CD4-positive, alpha-beta memory T cell (primary cell): ENCODE results near the gene SETX. TPM values are rescaled to one million over a fixed set of nuclear protein-coding genes. Genes with fewer than 3 reads are reported as not detected.

Experiments
- CTCF ChIA-PET: fragments of 350-600 bp; sonication (Branson Sonifier 250); formaldehyde crosslinking; loops from one replicate; lab custom pipeline; 2021; ENCODE audit warnings: inconsistent platforms; ENCODE audit not compliant: partially characterized antibody; lab: Charles Lee
- POLR2A ChIA-PET: fragments of 350-600 bp; sonication (Branson Sonifier 250); formaldehyde crosslinking; loops from one replicate; lab custom pipeline; 2021; ENCODE audit not compliant: partially characterized antibody; lab: Charles Lee
- DNase-seq, 5 donors: peaks; one replicate each; pipeline versions ENCODE4 v3.0.0 to v3.0.0-alpha.2; 2020 to 2022; ENCODE audit warnings: mixed read lengths in 1 of 5
- H3K27ac ChIP-seq: one replicate; pipeline ENCODE4 v1.7.0; 2013; ENCODE audit warnings: low read depth, low read length
- H3K27me3 ChIP-seq: 2 replicates; pipeline ENCODE4 v1.7.0; 2013; ENCODE audit warnings: mild to moderate bottlenecking, low read length, moderate library complexity; ENCODE audit not compliant: insufficient read depth
- H3K36me3 ChIP-seq: 2 replicates; pipeline ENCODE4 v1.7.0; 2013; ENCODE audit warnings: mild to moderate bottlenecking, low read length, moderate library complexity; ENCODE audit not compliant: insufficient read depth
- H3K4me1 ChIP-seq: 2 replicates; pipeline ENCODE4 v1.7.0; 2013; ENCODE audit warnings: mild to moderate bottlenecking, low read length, moderate library complexity; ENCODE audit not compliant: insufficient read depth
- H3K4me3 ChIP-seq, 2 donors: one replicate each; pipeline ENCODE4 v1.7.0; 2013; ENCODE audit warnings: low read length in 2 of 2, mild to moderate bottlenecking in 1 of 2
- H3K9me3 ChIP-seq, 2 donors: one replicate each; pipeline ENCODE4 v1.7.0; 2013; ENCODE audit warnings: low read length in 2 of 2, control low read depth in 1 of 2; ENCODE audit not compliant: control insufficient read depth in 1 of 2
- H3K27ac Mint-ChIP-seq, 7 donors: one replicate each; pipeline ENCODE4 v1.8.0; 2020 to 2021; ENCODE audit warnings: mixed read lengths in 7 of 7, mild to moderate bottlenecking in 6 of 7, inconsistent platforms in 3 of 7, moderate library complexity in 3 of 7
- H3K27me3 Mint-ChIP-seq, 2 donors: one replicate each; pipeline ENCODE4 v1.8.0; 2020 to 2021; ENCODE audit warnings: mixed read lengths in 2 of 2
- H3K36me3 Mint-ChIP-seq, 2 donors: one replicate each; pipeline ENCODE4 v1.8.0; 2020 to 2021; ENCODE audit warnings: mixed read lengths in 2 of 2, inconsistent platforms in 1 of 2, mild to moderate bottlenecking in 1 of 2
- H3K4me1 Mint-ChIP-seq, 4 donors: one replicate each; pipeline ENCODE4 v1.8.0; 2020 to 2021; ENCODE audit warnings: mixed read lengths in 4 of 4, mild to moderate bottlenecking in 1 of 4
- H3K4me3 Mint-ChIP-seq, 8 donors: one replicate each; pipeline ENCODE4 v1.8.0; 2020 to 2021; ENCODE audit warnings: mixed read lengths in 8 of 8, mild to moderate bottlenecking in 7 of 8, moderate library complexity in 6 of 8, inconsistent platforms in 3 of 8
- H3K9me3 Mint-ChIP-seq, 8 donors: one replicate each; pipeline ENCODE4 v1.8.0; 2020 to 2021; ENCODE audit warnings: mixed read lengths in 8 of 8, mild to moderate bottlenecking in 5 of 8, inconsistent platforms in 3 of 8, moderate library complexity in 1 of 8
- intact Hi-C: fragments of 100-400 bp; cut with micrococcal nuclease; formaldehyde crosslinking; loops from one replicate; pipeline ENCODE4 v1.15.1; 2023
- polyA plus RNA-seq, 2 donors: library from polyadenylated mRNA; unstranded; fragments of 300-500 nt; fragmentation: Illumina TruSeq; gene quantifications; one replicate each; pipeline ENCODE4 v1.2.3, GENCODE V29; 2021
- total RNA-seq, 2 experiments: library from RNA; stranded (reverse); gene quantifications; one replicate each; pipeline ENCODE4 v1.2.3, GENCODE V29; 2021

The SETX gene
- total and polyA plus RNA-seq, 4 experiments from 2014 or later, result 10.1 to 94.3 (median 65.3) TPM

DNA sequence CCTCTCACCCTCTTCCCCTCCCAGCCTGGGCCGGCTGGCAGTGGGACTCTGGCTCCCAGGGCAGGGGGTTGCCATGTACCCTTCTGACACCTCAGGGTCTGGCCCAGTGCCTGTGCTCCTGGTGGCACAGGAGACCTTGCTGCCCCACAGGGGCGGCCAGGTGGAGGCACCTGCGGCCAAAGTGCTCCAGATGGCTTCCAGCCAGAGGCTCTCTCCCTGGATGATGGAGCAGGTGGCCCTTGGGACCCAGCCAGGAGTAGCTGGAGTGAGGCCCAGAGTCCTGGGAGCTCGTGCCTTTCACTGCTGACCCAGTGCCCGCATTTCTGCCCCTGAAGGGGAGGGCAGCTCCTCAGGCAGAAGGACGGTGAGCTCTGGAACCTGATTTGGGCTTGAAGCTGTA, 105.7 kb downstream of the SETX start:
- Histone ChIP-seq H3K27ac (no peak overlapping the region), H3K4me1 (no peaks in the 10 kb centered on the region), H3K9me3 (no peaks in the 10 kb centered on the region), H3K4me3 (no peak overlapping the region), H3K36me3 (no peaks in the 10 kb centered on the region), H3K27me3 (no peaks in the 10 kb centered on the region)
- intact Hi-C loops, result no loop called here
- ChIA-PET CTCF (interaction anchor here (0.7 to 1.7 kb wide), 4 partner anchors 10 to 486 kb away, joined by 3 to 6 read pairs (median 4); no protein-coding TSS in a partner anchor), POLR2A (no interaction called here)
- no peak for DNase-seq
- no peak overlapping the region for H3K27ac Mint-ChIP-seq
- peaks cover 0 to 2% (median 0%) of the 10 kb centered on the region in 8 donors for H3K9me3 Mint-ChIP-seq
- no peak overlapping the region for H3K4me3 Mint-ChIP-seq
- H3K4me1 Mint-ChIP-seq, result no peaks in the 10 kb centered on the region
- H3K36me3 Mint-ChIP-seq, result no peaks in the 10 kb centered on the region
- H3K27me3 Mint-ChIP-seq, result peaks cover 3 to 4% of the 10 kb centered on the region in 2 donors

DNA sequence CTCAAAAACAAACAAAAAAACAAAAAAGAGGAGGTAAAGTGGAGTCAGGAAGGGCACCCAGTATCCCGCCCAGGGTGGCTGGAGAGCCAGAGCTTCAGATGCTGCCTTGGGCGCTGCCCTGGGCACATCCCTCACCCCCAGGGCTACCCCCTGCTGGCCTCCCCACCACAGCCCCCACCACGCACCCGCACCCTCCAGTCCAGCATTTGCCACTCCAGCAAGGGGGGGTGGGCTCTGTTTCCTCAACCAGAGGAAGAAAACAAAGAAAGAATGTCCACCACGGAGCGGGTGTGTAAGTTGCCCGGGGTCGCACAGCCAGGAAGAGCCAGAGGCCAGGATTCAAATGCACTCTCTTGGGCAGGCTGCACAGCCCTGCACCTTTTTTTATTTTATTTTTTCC, 106.8 kb downstream of the SETX start:
- H3K4me1 Mint-ChIP-seq, result no peaks in the 10 kb centered on the region
- H3K27ac ChIP-seq, result no peak overlapping the region

DNA sequence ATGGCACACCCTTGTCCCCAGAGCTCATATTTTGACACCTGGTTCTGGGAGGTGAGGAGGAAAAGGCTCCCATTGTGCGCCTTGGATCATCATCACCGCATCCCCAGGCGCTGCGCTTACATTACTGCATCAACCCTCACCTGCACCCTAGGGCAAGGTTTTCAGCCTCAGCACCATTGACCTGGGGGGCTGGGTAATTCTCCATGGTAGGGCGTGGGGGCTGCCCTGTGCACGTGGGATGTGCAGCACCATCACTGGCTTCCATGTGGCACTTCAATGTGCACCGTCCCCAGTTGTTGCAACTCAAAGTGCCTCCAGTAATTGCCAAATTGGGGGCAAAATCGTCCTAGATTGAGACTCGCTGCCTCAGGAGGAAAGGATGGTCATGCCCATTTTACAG, 109.3 kb downstream of the SETX start:
- Mint-ChIP-seq H3K9me3 (peaks cover 0 to 2% (median 0%) of the 10 kb centered on the region in 8 donors), H3K4me3 (no peak overlapping the region), H3K27me3 (peaks cover 3 to 6% of the 10 kb centered on the region in 2 donors), H3K4me1 (peaks cover 3 to 16% (median 7%) of the 10 kb centered on the region in 4 donors), H3K36me3 (peaks cover 0 to 6% of the 10 kb centered on the region in 2 donors), H3K27ac (no peak overlapping the region)
- Histone ChIP-seq H3K27ac (no peak overlapping the region), H3K4me3 (no peak overlapping the region), H3K36me3 (no peaks in the 10 kb centered on the region), H3K27me3 (no peaks in the 10 kb centered on the region), H3K4me1 (peaks cover 10% of the 10 kb centered on the region), H3K9me3 (no peaks in the 10 kb centered on the region)
- ChIA-PET CTCF (no interaction called here), POLR2A (no interaction called here)
- DNase-seq, result no peak
- intact Hi-C loops, result no loop called here

More for the DNA sequence above, 106.8 kb downstream of the SETX start:
- peaks cover under 1% of the 10 kb centered on the region for H3K4me1 ChIP-seq
- Mint-ChIP-seq H3K9me3 (peaks cover 0 to 2% (median 0%) of the 10 kb centered on the region in 8 donors), H3K36me3 (no peaks in the 10 kb centered on the region), H3K4me3 (no peak overlapping the region), H3K27me3 (peaks cover 3 to 4% of the 10 kb centered on the region in 2 donors), H3K27ac (no peak overlapping the region)
- H3K4me3 ChIP-seq, result no peak overlapping the region
- no peaks in the 10 kb centered on the region for H3K9me3 ChIP-seq
- H3K36me3 ChIP-seq, result no peaks in the 10 kb centered on the region
- ChIA-PET CTCF (interaction anchor here (1.5 kb wide), 1 partner anchor 11 kb away, joined by 3 read pairs; no protein-coding TSS in a partner anchor), POLR2A (interaction anchor here (0.6 kb wide), 1 partner anchor 976 kb away, joined by 4 read pairs; no protein-coding TSS in a partner anchor)
- DNase-seq, result no peak
- H3K27me3 ChIP-seq, result no peaks in the 10 kb centered on the region
- intact Hi-C loops, result no loop called here

DNA sequence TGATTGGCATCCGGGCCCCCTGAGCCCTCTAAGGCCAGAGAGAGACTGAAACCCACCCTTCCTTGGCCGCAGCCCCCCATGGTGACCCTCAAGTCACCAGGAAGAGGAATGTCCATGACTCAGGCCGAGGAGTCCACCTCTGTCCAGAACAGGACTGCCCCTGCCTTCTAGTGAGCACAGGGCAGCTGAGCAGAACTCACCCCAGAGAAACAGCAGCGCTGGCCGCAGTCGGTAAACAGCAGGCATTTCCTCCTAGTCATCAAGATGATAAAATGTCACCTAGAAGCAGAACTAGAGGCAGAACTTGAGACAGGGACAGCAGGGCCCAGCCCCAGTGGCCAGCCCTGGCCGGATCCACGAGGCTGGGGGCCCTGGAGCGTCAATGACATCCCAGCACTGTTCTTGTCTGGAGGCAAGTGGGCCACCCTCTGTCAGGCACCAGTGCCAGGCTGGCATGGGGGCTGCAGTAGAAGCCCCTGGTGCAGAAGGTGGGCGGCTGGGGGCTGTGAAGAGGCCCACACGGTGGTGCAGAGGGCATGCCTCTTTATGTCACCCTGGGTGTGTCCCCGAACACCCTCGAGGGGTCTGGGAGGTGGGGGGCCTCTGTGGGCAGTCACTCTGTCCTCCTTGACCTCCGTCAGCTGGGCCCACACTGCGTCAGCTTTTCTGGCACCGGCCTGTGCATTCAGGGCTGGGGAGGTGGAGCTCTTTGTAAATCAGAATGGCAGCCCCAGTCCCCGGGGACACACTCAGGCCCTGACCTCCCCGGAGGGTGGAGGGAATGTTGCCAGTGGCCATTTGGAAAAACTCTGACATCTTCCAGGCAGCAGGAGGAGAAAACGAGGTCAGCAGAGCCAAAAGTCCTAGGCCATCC, 110.0 kb downstream of the SETX start:
- Mint-ChIP-seq H3K4me3 (peak overlapping the region in 3 of 8 donors; percentile 32 to 59 (median 53)), H3K9me3 (peaks cover 0 to 2% (median 0%) of the 10 kb centered on the region in 8 donors), H3K4me1 (peaks cover 3 to 16% (median 10%) of the 10 kb centered on the region in 4 donors), H3K27ac (peak overlapping the region in 1 of 7 donors; percentile 63), H3K36me3 (peaks cover 0 to 6% of the 10 kb centered on the region in 2 donors), H3K27me3 (peaks cover 3 to 6% of the 10 kb centered on the region in 2 donors)
- ChIA-PET POLR2A (no interaction called here), CTCF (no interaction called here)
- no peaks in the 10 kb centered on the region for H3K9me3 ChIP-seq
- no peaks in the 10 kb centered on the region for H3K36me3 ChIP-seq
- H3K27ac ChIP-seq, result no peak overlapping the region
- DNase-seq, result no peak
- no peak overlapping the region for H3K4me3 ChIP-seq
- intact Hi-C loops, result loop anchor here (5.0 kb wide), 2 partner anchors 112 to 1553 kb away; partner anchors contain the start of gene EXOSC2
- no peaks in the 10 kb centered on the region for H3K27me3 ChIP-seq
- peaks cover 15% of the 10 kb centered on the region for H3K4me1 ChIP-seq

DNA sequence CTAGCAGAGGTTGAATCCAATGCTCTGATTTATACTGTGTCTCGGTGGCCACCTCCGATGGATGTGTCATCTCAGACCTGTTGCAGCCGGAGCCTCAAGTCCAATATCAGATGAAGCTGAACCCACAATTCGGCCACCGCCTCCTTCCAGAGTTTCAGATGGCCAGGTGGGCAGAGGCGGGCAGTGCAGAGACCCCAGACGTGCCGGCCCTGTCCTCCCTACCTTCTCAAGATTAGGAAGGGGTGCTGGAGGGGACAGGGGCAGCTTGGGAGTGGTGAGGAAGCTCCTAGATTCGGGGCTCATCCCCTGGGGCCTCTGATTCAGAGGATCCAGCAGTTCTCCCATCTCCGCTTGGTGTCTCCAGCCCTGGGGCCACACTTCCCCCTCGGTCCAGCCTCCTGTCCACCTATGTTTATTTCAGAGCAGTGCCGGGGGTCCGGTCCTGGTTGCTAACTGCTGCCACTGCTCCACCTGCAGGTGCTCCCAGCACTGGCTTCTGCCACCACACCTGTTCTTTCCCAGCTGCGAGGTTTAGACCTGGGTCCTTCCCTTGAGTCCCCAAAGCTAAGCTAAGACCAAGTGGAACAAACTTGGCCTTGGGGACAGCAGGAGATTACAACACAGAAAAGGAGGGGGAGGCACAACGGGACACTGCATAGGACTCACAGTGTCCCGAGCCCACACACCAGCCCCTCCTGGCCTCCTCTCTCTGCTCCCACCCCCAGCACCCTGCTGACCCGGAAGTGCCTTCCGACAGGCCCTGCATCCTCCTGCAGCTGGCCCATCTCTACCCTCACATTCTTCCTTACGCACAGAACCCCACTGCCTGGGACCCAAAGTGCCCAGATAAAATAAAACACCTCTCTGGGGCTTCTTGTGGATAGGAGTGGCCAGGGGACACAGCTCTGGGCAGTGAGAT, 111.4 kb downstream of the SETX start:
- H3K9me3 ChIP-seq, result no peaks in the 10 kb centered on the region
- H3K36me3 ChIP-seq, result no peaks in the 10 kb centered on the region
- ChIA-PET CTCF (interaction anchor here (1.0 to 1.5 kb wide), 3 partner anchors 10 to 16 kb away, joined by 3 to 5 read pairs (median 4); no protein-coding TSS in a partner anchor), POLR2A (no interaction called here)
- no peak for DNase-seq
- H3K4me3 ChIP-seq, result no peak overlapping the region
- peaks cover 0 to 6% of the 10 kb centered on the region in 2 donors for H3K36me3 Mint-ChIP-seq
- H3K4me3 Mint-ChIP-seq, result peak overlapping the region; percentile 59 to 95 (median 92)
- H3K27ac ChIP-seq, result no peak overlapping the region
- H3K4me1 Mint-ChIP-seq, result peaks cover 5 to 20% (median 10%) of the 10 kb centered on the region in 4 donors
- H3K9me3 Mint-ChIP-seq, result peaks cover 0 to 2% (median 0%) of the 10 kb centered on the region in 8 donors
- no peaks in the 10 kb centered on the region for H3K27me3 ChIP-seq
- H3K27me3 Mint-ChIP-seq, result peaks cover 3 to 6% of the 10 kb centered on the region in 2 donors
- peaks cover 15% of the 10 kb centered on the region for H3K4me1 ChIP-seq
- peak overlapping the region in 3 of 7 donors; percentile 41 to 87 (median 68) for H3K27ac Mint-ChIP-seq
- intact Hi-C loops, result loop anchor here (5.0 kb wide), 2 partner anchors 114 to 1551 kb away; partner anchors contain the start of gene EXOSC2

DNA sequence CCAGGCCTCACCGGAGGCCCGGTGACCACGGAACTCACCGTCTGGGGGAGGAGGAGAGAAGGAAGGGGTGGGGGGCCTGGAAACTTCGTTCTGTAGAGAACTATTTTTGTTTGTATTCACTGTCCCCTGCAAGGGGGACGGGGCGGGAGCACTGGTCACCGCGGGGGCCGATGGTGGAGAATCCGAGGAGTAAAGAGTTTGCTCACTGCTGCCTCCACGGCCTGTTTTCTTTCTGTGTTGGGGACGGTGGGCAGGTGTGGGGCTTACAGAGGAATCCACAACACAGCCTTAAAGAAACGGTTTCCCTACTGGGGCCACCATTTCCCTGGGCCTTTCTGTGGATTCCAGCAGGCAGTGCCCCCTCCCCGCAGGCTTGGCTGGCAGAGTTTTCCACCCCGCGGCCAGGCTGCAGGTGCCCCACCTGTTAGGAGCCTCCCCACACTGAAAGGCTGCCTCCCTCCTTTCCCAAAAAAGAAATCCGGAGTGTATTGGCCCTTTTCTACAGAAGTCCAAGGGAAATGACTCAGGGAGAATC, 112.1 kb downstream of the SETX start:
- ChIA-PET POLR2A (no interaction called here), CTCF (interaction anchor here (1.0 to 1.5 kb wide), 2 partner anchors 13 to 17 kb away, joined by 4 to 5 read pairs; no protein-coding TSS in a partner anchor)
- Histone ChIP-seq H3K27ac (peak overlapping the region; percentile 49), H3K9me3 (no peaks in the 10 kb centered on the region), H3K4me1 (peaks cover 15% of the 10 kb centered on the region), H3K4me3 (peak overlapping the region; percentile 47 to 74), H3K36me3 (no peaks in the 10 kb centered on the region), H3K27me3 (no peaks in the 10 kb centered on the region)
- peak in 1 of 5 donors; percentile 12 for DNase-seq
- Mint-ChIP-seq H3K27ac (peak overlapping the region; percentile 85 to 92 (median 89)), H3K4me3 (peak overlapping the region; percentile 84 to 96 (median 92)), H3K9me3 (peaks cover 0 to 2% (median 0%) of the 10 kb centered on the region in 8 donors), H3K4me1 (peaks cover 5 to 20% (median 10%) of the 10 kb centered on the region in 4 donors), H3K36me3 (peaks cover 0 to 6% of the 10 kb centered on the region in 2 donors), H3K27me3 (peaks cover 3 to 6% of the 10 kb centered on the region in 2 donors)
- intact Hi-C loops, result loop anchor here (5.0 kb wide), 2 partner anchors 115 to 1550 kb away; partner anchors contain the start of gene EXOSC2
